ENCODE data around the gene CARD19.

CARD19 gene

GRCh38 chr9:93093877-93094657 lies 1.9 kb upstream of the CARD19 start:
- Histone ChIP-seq H3K9ac (ENCODE audit: low read depth, low read length, poor library complexity) (no peak overlapping the region), H3K27me3 (ENCODE audit: control insufficient read depth in 3 of 3, insufficient read depth in 3 of 3, low read depth in 1 of 3, low read length in 3 of 3) (peaks cover 0 to 6% (median 3%) of the 10 kb centered on the region in 3 experiments), H2BK15ac (ENCODE audit: low read length) (peak overlapping the region; percentile 53), H3K23ac (ENCODE audit: low read depth, low read length, poor library complexity) (no peak overlapping the region), H3K18ac (ENCODE audit: low read length) (peak overlapping the region; percentile 49), H3K4me3 (ENCODE audit: low read length in 2 of 2) (no peak overlapping the region), H4K8ac (ENCODE audit: low read depth, low read length) (no peak overlapping the region), H2AK5ac (ENCODE audit: low read depth, low read length) (peak overlapping the region; percentile 99), H3K27ac (replicated peaks; ENCODE audit: low read length) (no peak overlapping the region), H2BK5ac (ENCODE audit: low read length) (peak overlapping the region; percentile 71), H2AFZ (ENCODE audit: low read length) (peak overlapping the region; percentile 25), H3K14ac (ENCODE audit: low read length) (no peak overlapping the region), H4K91ac (ENCODE audit: low read depth, low read length, poor library complexity) (no peak overlapping the region), H3K79me1 (ENCODE audit: low read depth, low read length) (peaks cover 2% of the 10 kb centered on the region), H3K4me1 (ENCODE audit: control insufficient read depth in 2 of 2, insufficient read depth in 1 of 2, low read depth in 1 of 2, low read length in 2 of 2) (peaks cover 6 to 20% of the 10 kb centered on the region in 2 donors), H2BK120ac (ENCODE audit: low read depth, low read length) (no peak overlapping the region), H3K36me3 (replicated peaks in 1 of 2; ENCODE audit: control insufficient read depth in 2 of 2, insufficient read depth in 2 of 2, low read length in 2 of 2) (no peaks in the 10 kb centered on the region), H3K4me2 (ENCODE audit: insufficient read depth, low read length, poor library complexity, severe bottlenecking) (no peak overlapping the region), H3K9me3 (replicated peaks in 1 of 2; ENCODE audit: control insufficient read depth in 2 of 2, insufficient read depth in 1 of 2, low read depth in 1 of 2, low read length in 2 of 2) (no peaks in the 10 kb centered on the region), H3K4ac (ENCODE audit: low read length) (peak overlapping the region; percentile 46), H2BK12ac (ENCODE audit: low read length) (no peak overlapping the region)
- WGBS, 2 donors (ENCODE audit: extremely low coverage in 2 of 2, insufficient read length in 2 of 2, insufficient replicate concordance in 1 of 2), result no CpG with 5 or more reads among the region's 7 CpGs
- DNase-seq (ENCODE audit: low spot score), result no peak

DNA sequence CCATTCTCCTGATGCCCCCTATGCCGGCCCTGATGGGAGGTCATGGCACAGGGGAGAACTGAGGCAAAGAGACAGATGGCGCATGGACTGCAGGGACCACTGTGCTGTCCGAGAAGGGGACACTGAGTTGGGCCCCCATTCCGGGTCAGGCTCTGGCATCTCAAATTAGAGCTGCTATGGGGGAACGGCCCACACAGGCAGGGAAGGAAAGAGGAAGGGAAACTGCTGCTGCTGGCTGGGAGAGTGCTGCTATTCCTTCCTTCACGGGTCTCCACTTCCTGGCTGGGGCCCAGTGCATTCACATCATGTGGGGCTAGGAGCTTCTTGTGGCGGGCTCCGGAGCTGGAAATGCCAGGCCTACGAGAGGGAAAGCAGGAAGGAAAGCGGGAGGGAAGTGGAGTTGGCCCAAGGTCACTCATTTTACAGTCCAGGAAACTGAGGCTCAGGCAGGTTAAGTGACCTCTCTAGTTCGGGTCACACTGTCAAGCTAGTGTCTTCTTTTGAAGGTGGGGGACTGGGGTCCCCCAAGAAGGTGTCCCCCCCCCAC lies 1.3 kb upstream of the CARD19 start:
- H3K9ac ChIP-seq (ENCODE audit: low read depth, low read length, poor library complexity), result no peak overlapping the region
- H3K27ac ChIP-seq (replicated peaks; ENCODE audit: low read length), result no peak overlapping the region
- WGBS, 2 donors (ENCODE audit: extremely low coverage in 2 of 2, insufficient read length in 2 of 2, insufficient replicate concordance in 1 of 2), result no CpG with 5 or more reads among the region's 11 CpGs
- DNase-seq (ENCODE audit: low spot score), result no peak
- no peak overlapping the region for H2BK15ac ChIP-seq (ENCODE audit: low read length)
- peak overlapping the region; percentile 99 for H2AK5ac ChIP-seq (ENCODE audit: low read depth, low read length)
- H2BK12ac ChIP-seq (ENCODE audit: low read length), result no peak overlapping the region
- peaks cover 2% of the 10 kb centered on the region for H3K79me1 ChIP-seq (ENCODE audit: low read depth, low read length)
- peaks cover 0 to 6% (median 0%) of the 10 kb centered on the region in 3 experiments for H3K27me3 ChIP-seq (ENCODE audit: control insufficient read depth in 3 of 3, insufficient read depth in 3 of 3, low read depth in 1 of 3, low read length in 3 of 3)
- peak overlapping the region; percentile 0 for H3K18ac ChIP-seq (ENCODE audit: low read length)
- H3K4me1 ChIP-seq (ENCODE audit: control insufficient read depth in 2 of 2, insufficient read depth in 1 of 2, low read depth in 1 of 2, low read length in 2 of 2), result peaks cover 6 to 20% of the 10 kb centered on the region in 2 donors
- peak overlapping the region; percentile 96 for H2AFZ ChIP-seq (ENCODE audit: low read length)
- H3K4me2 ChIP-seq (ENCODE audit: insufficient read depth, low read length, poor library complexity, severe bottlenecking), result peak overlapping the region; percentile 62
- no peaks in the 10 kb centered on the region for H3K9me3 ChIP-seq (replicated peaks in 1 of 2; ENCODE audit: control insufficient read depth in 2 of 2, insufficient read depth in 1 of 2, low read depth in 1 of 2, low read length in 2 of 2)
- no peak overlapping the region for H4K91ac ChIP-seq (ENCODE audit: low read depth, low read length, poor library complexity)
- H2BK120ac ChIP-seq (ENCODE audit: low read depth, low read length), result no peak overlapping the region
- no peak overlapping the region for H3K14ac ChIP-seq (ENCODE audit: low read length)
- no peaks in the 10 kb centered on the region for H3K36me3 ChIP-seq (replicated peaks in 1 of 2; ENCODE audit: control insufficient read depth in 2 of 2, insufficient read depth in 2 of 2, low read length in 2 of 2)
- no peak overlapping the region for H4K8ac ChIP-seq (ENCODE audit: low read depth, low read length)
- H2BK5ac ChIP-seq (ENCODE audit: low read length), result peak overlapping the region; percentile 71
- H3K23ac ChIP-seq (ENCODE audit: low read depth, low read length, poor library complexity), result no peak overlapping the region
- H3K4ac ChIP-seq (ENCODE audit: low read length), result no peak overlapping the region
- peak overlapping the region; percentile 54 to 82 for H3K4me3 ChIP-seq (ENCODE audit: low read length in 2 of 2)

- Histone ChIP-seq H2BK12ac (ENCODE audit: low read length) (peak overlapping the region; percentile 68), H3K4me1 (ENCODE audit: control insufficient read depth in 2 of 2, insufficient read depth in 1 of 2, low read depth in 1 of 2, low read length in 2 of 2) (peaks cover 6 to 20% of the 10 kb centered on the region in 2 donors), H3K23ac (ENCODE audit: low read depth, low read length, poor library complexity) (peak overlapping the region; percentile 80), H2AFZ (ENCODE audit: low read length) (peak overlapping the region; percentile 96), H4K91ac (ENCODE audit: low read depth, low read length, poor library complexity) (peak overlapping the region; percentile 44), H3K79me1 (ENCODE audit: low read depth, low read length) (peaks cover 2% of the 10 kb centered on the region), H3K18ac (ENCODE audit: low read length) (peak overlapping the region; percentile 94), H3K9ac (ENCODE audit: low read depth, low read length, poor library complexity) (peak overlapping the region; percentile 83), H3K36me3 (replicated peaks in 1 of 2; ENCODE audit: control insufficient read depth in 2 of 2, insufficient read depth in 2 of 2, low read length in 2 of 2) (no peaks in the 10 kb centered on the region), H3K14ac (ENCODE audit: low read length) (no peak overlapping the region), H3K27ac (replicated peaks; ENCODE audit: low read length) (peak overlapping the region; percentile 89), H3K4me2 (ENCODE audit: insufficient read depth, low read length, poor library complexity, severe bottlenecking) (peak overlapping the region; percentile 62), H3K27me3 (ENCODE audit: control insufficient read depth in 3 of 3, insufficient read depth in 3 of 3, low read depth in 1 of 3, low read length in 3 of 3) (peaks cover 0 to 6% (median 0%) of the 10 kb centered on the region in 3 experiments), H2BK5ac (ENCODE audit: low read length) (no peak overlapping the region), H4K8ac (ENCODE audit: low read depth, low read length) (no peak overlapping the region), H2BK120ac (ENCODE audit: low read depth, low read length) (no peak overlapping the region), H3K4ac (ENCODE audit: low read length) (peak overlapping the region; percentile 23), H3K4me3 (ENCODE audit: low read length in 2 of 2) (peak overlapping the region; percentile 82 to 83), H2AK5ac (ENCODE audit: low read depth, low read length) (peak overlapping the region; percentile 99), H2BK15ac (ENCODE audit: low read length) (no peak overlapping the region), H3K9me3 (replicated peaks in 1 of 2; ENCODE audit: control insufficient read depth in 2 of 2, insufficient read depth in 1 of 2, low read depth in 1 of 2, low read length in 2 of 2) (no peaks in the 10 kb centered on the region)
- no CpG with 5 or more reads among the region's 95 CpGs for WGBS, 2 donors (ENCODE audit: extremely low coverage in 2 of 2, insufficient read length in 2 of 2, insufficient replicate concordance in 1 of 2)
- DNase-seq (ENCODE audit: low spot score), result peak; percentile 99
Measured at GRCh38 chr9:93095205-93096130, 549 bp upstream of the CARD19 start.
